ENCODE measurements around the gene NEK9.
A peak's percentile ranks its signal among the peaks of the same experiment; 100 is the strongest.

NEK9 gene

GRCh38 chr14:75063491-75064204 lies 63.2 kb downstream of the NEK9 start, which contains the start of gene ACYP1:
TSS of gene ACYP1 (minus strand) at chr14:75064024. CDS start at chr14:75063553, 471 bp downstream.
- peak; percentile 91 for DNase-seq

- no peak for DNase-seq
Observed at GRCh38 chr14:75063013-75063412, 63.8 kb downstream of the NEK9 start.

- no peak for DNase-seq
Observed at GRCh38 chr14:75060420-75060819, 66.4 kb downstream of the NEK9 start.

- DNase-seq = no peak
Observed at GRCh38 chr14:75059642-75060041, 67.2 kb downstream of the NEK9 start.

- DNase-seq = no peak
Observed at GRCh38 chr14:75054421-75054820, 72.4 kb downstream of the NEK9 start.

- DNase-seq = no peak
Observed at GRCh38 chr14:75053396-75054291, 73.2 kb downstream of the NEK9 start.

GRCh38 chr14:75051556-75051899 lies 75.3 kb downstream of the NEK9 start:
- DNase-seq = no peak

- DNase-seq = peak; percentile 82
Observed at GRCh38 chr14:75050852-75051555, 75.8 kb downstream of the NEK9 start, which contains the start of gene MLH3. TSS of gene MLH3 (minus strand) at chr14:75051467. CDS start at chr14:75049655, 1,812 bp downstream.

- no peak for DNase-seq
Observed at GRCh38 chr14:75049731-75050201, 77.1 kb downstream of the NEK9 start.

GRCh38 chr14:75049136-75049535 lies 77.7 kb downstream of the NEK9 start:
- no peak for DNase-seq

GRCh38 chr14:75048101-75048500 lies 78.7 kb downstream of the NEK9 start:
- DNase-seq = no peak

- DNase-seq = no peak
Observed at GRCh38 chr14:75047506-75047905, 79.3 kb downstream of the NEK9 start.

GRCh38 chr14:75046899-75047298 lies 79.9 kb downstream of the NEK9 start:
- DNase-seq = no peak

GRCh38 chr14:75046275-75046674 lies 80.6 kb downstream of the NEK9 start:
- DNase-seq = no peak

GRCh38 chr14:75044752-75045151 lies 82.1 kb downstream of the NEK9 start:
- no peak for DNase-seq

GRCh38 chr14:75044322-75044721 lies 82.5 kb downstream of the NEK9 start:
- no peak for DNase-seq

GRCh38 chr14:75042035-75042434 lies 84.8 kb downstream of the NEK9 start:
- no peak for DNase-seq

GRCh38 chr14:75041613-75042012 lies 85.2 kb downstream of the NEK9 start:
- DNase-seq = no peak

- no peak for DNase-seq
Observed at GRCh38 chr14:75040959-75041358, 85.9 kb downstream of the NEK9 start.

- DNase-seq = no peak
Observed at GRCh38 chr14:75040507-75040906, 86.3 kb downstream of the NEK9 start.

GRCh38 chr14:75032939-75033338 lies 93.9 kb downstream of the NEK9 start:
- DNase-seq = no peak

- DNase-seq = no peak
Observed at GRCh38 chr14:75030147-75030546, 96.7 kb downstream of the NEK9 start.

All from OCI-M1 (cell line).